NCI-H1417 (cell line): ENCODE data around the gene OR1M1.
A peak's percentile ranks its signal among the peaks of the same experiment; 100 is the strongest.

Experiments
- DNase-seq, 3 experiments: peaks; one replicate each; lab custom pipeline; 2025; lab: John Stamatoyannopoulos, UW

The OR1M1 gene

DNA sequence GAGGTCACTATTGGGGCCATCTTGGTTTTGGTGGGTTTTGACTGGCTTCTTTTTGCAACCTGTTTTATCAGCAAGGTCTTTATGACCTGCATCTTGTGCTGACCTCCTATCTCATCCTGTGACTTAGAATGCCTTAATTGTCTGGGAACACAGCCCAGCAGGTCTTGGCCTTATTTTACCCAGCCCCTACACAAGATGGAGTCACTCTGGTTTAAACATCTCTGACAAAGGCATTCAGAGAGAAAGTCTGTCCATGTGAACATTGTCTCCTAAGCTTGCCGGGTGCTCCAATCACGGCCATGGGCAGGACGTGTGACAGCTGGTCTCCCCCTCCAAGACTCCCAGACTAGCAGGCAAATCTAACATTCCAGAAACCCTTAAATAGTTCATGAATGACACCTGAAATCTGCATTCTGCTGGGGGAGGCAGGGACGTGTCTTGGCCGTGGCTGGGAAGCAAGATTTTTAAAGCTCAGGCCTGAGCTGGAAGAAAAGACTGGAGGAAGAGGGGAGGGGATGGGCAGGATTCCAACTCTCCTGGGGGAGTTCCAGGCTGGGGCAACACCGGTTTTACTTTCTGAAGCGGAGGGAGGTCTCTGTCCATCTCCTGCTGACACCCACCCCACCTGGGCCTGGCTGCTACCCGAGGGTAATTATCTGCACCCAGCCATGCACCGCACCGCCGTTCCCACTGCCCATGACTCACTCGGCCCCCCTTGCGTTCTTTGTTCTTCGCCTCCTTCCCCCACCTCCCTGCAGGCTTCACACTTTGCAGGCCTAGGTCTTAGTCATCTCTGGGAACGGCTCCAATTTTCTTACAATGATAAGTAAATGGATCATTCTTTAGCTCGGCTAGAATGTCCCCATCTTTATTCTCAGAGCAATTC is 11.6 kb upstream of the OR1M1 start:
- peak in 1 of 3 experiments; percentile 34 for DNase-seq

DNA sequence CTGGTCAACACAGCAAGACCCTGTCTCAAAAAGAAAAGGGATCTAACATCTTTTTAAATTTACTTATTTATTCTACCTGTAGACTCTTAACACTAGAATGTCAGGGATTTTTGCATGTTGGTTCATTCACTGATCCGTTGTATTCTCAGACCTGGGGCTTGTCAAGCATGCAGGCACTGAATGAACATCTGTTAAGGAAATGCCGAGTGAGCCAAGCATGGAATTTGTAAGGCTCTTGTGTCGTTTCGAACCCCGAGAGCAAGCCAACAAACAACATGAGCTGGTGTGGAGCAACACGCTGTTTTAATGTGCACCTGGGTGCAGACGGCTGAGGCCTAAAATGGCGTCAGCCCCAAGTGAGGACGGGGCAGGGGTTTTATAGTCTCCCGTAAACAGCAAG is 10.0 kb upstream of the OR1M1 start:
- DNase-seq = no peak

DNA sequence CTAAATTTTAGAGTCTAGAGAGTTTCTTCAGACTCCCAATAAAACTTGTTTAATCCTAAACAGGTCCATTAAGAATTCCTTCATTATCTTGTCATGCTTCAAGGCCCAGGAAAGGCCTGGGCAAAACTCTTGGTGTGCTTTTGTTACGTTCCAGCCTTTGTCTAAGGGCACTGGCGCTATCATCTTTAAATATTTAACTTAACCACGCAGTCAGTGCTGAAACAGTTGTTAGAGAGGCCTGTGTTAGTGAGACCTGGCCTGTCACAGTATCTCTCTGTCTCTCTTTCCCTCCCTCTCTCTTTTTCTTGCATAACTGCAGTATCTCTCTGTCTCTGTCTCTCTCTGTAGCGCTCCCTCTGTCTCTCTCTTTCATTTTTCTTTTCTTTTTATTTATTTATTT is 8.2 kb upstream of the OR1M1 start:
- DNase-seq = no peak

DNA sequence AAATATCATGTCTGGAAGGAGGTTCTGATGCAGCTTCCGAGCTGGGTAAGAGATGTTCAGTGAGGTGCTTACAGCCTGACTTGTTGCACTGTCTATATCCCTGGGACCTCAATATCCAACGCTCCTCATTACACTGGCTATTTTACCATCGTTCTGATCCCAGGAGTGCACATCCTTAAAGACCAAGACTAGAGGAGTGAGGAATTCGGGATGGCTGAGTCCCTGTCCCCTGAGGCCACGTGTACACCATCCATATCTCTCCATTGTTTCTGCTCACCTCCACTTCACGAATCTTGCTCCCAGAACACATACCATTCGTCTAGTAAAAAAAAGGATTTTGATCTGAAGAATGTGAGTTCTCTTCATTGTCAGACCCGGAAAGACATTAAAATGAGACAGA is 20.5 kb downstream of the OR1M1 start, which contains the start of gene OR7G2:
OR7G2 (minus strand) TSS at position 101 of the 400 bp plus-strand sequence. CDS start 4,232 bp downstream, outside the sequence.
- no peak for DNase-seq

DNA sequence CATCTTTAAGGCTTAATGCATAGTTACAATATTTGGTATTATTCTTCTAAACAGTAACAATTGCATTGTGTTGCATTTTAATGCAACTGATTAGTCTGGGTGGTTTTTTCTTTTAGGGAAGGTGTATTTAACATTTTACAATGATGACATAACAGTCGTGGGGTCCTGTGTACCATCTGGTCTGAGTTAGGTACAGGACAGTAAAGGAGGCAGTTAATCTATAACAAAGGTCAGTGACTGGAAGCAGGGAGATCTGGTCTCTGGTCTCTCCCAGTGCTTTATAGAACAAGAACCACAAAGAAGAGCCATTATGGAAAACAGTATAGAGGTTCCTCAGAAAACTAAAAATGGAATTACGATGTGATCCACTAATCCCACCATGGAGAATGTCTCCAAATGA is 23.1 kb downstream of the OR1M1 start:
- DNase-seq = no peak

DNA sequence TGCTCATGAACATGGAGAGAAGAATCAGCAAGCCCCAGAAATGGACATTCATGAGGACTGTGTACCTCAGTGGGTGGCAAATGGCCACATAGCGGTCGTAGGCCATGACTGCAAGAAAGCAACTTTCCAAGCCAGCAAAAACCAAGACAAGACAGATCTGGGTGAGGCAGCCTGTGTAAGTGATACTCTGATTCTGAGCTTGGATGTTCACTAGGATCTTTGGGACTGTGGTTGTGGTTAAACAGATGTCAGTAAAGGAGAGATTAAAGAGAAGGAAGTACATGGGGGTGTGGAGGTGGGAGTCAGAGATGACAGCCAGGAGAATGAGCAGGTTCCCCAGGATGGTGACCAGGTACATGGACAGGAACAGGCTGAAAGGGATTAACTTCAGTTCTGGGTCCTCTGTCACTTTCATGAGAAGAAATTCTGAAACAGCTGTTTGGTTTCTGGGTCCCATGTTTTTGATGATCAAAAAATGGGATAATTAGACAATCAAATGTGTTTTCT is 28.5 kb downstream of the OR1M1 start, which contains the start of gene OR7G1:
OR7G1 (minus strand) TSS at position 457 of the 507 bp plus-strand sequence; CDS start at position 457, 0 bp downstream.
- DNase-seq = no peak

DNA sequence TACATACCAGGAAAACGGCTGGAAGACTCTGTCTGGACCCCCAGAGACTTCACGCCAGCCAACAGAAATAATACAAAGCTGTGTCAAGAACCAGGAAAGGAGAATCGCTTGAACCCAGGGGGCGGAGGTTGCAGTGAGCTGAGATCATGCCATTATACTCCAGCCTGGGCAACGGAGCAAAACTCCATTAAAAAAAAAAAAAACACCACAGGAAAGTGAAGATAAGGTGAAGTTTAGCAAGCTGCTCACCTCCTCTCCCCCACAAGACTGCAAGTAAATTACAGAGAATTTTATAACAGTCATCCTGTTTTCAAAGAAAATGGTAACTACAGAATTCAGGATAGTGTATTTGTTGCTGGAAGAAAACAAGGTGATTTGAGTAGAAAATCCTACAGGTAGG is 29.7 kb downstream of the OR1M1 start:
- DNase-seq = no peak

DNA sequence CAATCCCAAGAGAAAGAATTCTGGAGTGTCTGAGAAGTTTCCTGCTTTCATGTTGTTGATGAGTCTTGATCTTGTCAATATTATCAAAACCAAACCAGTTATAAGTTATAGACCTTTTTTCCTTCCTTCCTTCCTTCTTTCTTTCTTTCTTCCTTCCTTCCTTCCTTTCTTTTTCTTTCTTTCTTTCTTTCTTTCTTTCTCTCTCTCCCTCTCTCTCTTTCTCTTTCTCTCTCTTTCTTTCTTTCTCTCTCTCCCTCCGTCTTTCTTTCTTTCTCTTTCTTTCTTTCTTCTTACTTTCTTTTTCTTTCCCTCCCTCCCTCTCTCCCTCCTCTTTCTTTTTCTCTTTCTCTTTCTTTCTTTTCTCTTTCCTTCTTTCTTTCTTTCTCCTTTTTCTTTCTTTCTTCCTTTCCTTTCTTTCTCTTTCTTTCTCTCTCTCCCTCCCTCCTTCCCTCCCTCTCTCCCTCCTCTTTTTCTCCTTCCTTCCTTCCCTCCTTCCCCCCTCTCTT is 40.1 kb downstream of the OR1M1 start, which contains the start of gene OR7G3:
OR7G3 (minus strand) TSS at position 51 of the 506 bp plus-strand sequence; CDS start at position 51, 0 bp downstream.
- DNase-seq = no peak

DNA sequence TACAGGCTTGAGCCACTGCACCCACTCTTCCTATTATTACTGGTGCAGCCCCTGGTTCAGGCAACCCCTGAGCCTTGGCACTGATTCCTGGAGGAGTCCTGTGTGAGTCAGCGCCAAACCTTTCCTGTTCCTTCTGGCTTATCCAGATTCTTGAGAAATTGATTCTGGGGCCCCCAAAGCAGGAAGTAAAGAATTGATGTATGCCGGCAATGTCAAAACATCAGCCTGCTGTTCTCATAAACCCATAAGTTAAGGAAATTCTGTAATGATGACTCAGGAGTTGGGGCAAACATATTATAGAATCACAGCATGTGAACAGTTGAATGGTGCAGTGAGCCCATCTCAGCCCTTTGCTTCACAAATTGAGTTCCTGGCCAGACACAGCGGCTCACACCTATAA is 41.3 kb downstream of the OR1M1 start:
- DNase-seq = no peak

DNA sequence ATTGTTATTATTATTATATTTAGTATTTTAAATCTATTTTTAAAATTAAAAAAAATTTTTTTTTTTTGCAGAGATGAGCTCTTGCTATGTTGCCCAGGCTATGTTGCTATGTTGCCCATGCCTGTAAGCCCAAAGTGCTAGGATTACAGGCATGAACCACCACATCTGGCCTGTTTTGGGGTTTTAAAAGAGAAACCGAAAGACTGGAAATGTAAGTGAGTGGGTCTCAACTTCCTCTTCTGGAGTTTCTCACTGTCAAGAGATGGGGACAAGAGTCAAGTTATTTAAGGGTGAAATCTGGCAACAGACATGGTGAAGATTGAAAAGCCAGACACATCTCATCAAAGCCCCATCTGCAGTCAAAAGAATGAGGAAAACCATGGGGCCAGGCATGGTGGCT is 44.1 kb downstream of the OR1M1 start:
- DNase-seq = no peak

DNA sequence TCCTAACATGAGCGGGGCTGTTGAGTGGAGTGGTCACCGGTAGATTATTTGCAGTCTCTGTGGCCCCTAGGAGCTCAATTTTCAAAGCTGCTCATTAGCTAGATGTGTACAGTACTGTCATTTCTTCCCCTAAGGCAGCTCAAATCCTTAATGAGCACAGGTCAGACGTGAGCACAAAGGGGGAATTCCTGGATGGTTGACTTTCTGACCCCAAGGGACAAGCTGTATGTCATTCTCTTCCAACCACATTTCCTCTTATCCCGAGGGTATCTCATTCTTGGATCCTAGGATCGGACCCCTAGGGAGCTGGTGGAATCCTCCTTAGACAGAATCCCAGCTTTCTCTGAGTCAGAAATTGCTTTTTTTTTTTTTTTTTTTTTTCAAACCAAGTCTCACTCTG is 45.6 kb downstream of the OR1M1 start:
- DNase-seq = no peak

DNA sequence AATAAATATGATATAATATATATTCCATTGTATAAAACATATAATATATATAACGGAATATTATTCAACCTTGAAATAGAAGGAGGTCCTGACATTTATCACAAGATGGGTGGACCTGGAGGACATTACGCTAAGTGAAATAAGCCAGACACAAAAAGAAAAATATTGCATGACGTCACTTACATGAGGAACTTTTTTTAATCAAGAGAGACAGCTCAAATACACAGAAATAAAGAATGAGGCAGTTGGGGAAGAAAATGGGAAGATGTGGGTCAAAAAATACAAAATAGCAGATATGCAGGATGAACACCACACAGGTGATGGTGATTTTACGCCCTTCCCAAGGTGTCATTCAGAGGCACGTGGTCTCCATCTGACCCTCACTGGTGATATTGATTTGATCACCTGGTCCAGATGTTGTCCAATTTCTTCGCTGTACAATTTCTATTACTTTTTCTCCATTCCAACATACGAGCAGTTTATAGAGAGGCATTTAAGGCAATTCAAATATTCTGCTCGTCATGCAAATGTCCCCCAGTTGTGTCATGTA is 52.8 kb downstream of the OR1M1 start:
- no peak for DNase-seq

DNA sequence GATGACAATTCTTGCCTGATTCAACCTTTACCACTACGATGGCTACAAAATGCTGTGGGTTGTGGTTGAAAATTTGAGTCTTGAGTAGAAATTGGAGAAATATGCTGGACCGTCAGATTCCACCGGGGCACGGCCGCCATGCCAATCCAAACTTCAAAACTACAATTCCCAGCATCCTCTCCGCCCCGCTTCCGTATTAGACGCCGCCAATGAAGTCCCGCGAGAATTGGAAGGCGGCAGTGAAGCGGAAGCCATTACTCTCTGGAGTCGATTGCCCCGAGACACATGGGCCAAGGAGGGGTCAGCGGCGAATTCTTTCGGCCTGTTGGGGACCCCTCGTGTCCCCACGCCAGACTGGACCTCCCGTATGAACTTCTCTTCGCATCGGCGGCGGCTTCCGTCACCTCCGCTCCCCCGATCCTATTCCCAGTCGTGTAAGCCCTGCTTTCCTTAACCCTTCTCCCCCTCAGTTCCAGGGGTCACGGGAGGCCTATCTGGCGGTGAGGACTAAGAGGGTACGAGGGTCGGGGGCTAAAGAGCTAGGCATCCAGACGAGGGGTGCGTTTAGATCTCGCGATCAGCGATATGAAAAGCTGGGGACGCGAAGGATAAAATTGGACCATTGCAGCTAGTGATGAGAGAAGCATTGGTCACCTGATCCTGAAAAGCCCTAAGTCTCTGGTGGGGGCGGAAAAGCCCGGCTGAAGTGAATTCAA is 53.5 kb downstream of the OR1M1 start, which contains the start of gene ZNF317:
ZNF317 (plus strand) TSS at position 239 of the 716 bp plus-strand sequence. CDS start 15,620 bp downstream, outside the sequence.
- DNase-seq = peak; percentile 80 to 97 (median 93)

DNA sequence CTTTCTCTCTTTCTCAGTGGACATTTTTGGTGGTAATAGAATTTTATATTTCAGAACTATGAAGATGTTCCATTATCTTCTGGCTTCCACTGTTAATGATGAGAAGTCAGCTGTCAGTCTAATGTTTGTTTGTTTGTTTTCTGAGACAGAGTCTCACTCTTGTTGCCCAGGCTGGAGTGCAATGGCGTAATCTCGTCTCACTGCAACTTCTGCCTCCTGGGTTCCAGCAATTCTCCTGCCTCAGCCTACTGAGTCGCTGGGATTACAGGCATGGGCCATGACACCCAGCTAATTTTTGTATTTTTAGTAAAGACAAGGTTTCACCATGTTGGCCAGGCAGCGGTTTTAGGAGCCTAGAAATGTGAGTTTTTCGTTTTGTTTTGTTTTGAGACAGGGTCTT is 58.1 kb downstream of the OR1M1 start:
- peak in 1 of 3 experiments; percentile 16 for DNase-seq
